Spleen (tissue), 11 donors: Measurements from ENCODE around the gene IL6R. TPM values are rescaled to one million over a fixed set of nuclear protein-coding genes. Genes with fewer than 3 reads are reported as not detected.
"Not testable (repeated sequence)": the region's sequence is repeated elsewhere in the genome, so short reads cannot be mapped to it uniquely, and the experiment has no call there.

Experiments used
- DNase-seq: peaks from one replicate; pipeline ENCODE4 v3.0.0-alpha.2; 2020
- H3K27ac ChIP-seq, 8 donors: fragments of 200-600 bp; sonication (generic) in 7 of 8; 1 replicate in 4 of 8; 2 replicates in 4 of 8; pipeline versions ENCODE4 v1.5.0 to v1.8.0; 2016 to 2021; ENCODE audit warnings: inconsistent platforms in 4 of 8, mild to moderate bottlenecking in 4 of 8, moderate library complexity in 1 of 8
- H3K27me3 ChIP-seq, 7 donors: fragments of 200-600 bp; sonication (generic) in 6 of 7; replicated peaks in 1 of 7; 1 replicate in 4 of 7; 2 replicates in 3 of 7; pipeline versions ENCODE4 v1.5.0 to v1.8.0; 2016 to 2021; ENCODE audit warnings: inconsistent platforms in 3 of 7, mild to moderate bottlenecking in 1 of 7
- H3K36me3 ChIP-seq, 6 donors: fragments of 200-600 bp; sonication (generic) in 5 of 6; 1 replicate in 4 of 6; 2 replicates in 2 of 6; pipeline versions ENCODE4 v1.5.0 to v1.8.0; 2016 to 2021; ENCODE audit warnings: inconsistent platforms in 2 of 6
- H3K4me1 ChIP-seq, 6 donors: fragments of 200-600 bp; sonication (generic) in 5 of 6; 1 replicate in 3 of 6; 2 replicates in 3 of 6; pipeline versions ENCODE4 v1.5.0 to v1.8.0; 2016 to 2021; ENCODE audit warnings: inconsistent platforms in 3 of 6
- H3K4me3 ChIP-seq, 8 donors: fragments of 200-600 bp; sonication (generic) in 7 of 8; 1 replicate in 4 of 8; 2 replicates in 4 of 8; pipeline versions ENCODE4 v1.5.0 to v1.8.0; 2016 to 2021; ENCODE audit warnings: inconsistent platforms in 4 of 8, mild to moderate bottlenecking in 4 of 8, moderate library complexity in 2 of 8
- H3K9me3 ChIP-seq, 8 donors: fragments of 200-600 bp; sonication (generic) in 7 of 8; 1 replicate in 4 of 8; 2 replicates in 4 of 8; pipeline versions ENCODE4 v1.5.0 to v1.8.0; 2016 to 2021; ENCODE audit warnings: inconsistent platforms in 4 of 8
- CTCF ChIP-seq, 11 experiments: fragments of 200-600 bp in 7 of 11; fragments of 450-650 bp in 4 of 11; sonication (generic) in 4 of 11; IDR thresholded peaks in 8 of 11; conservative IDR thresholded peaks in 3 of 11; 1 replicate in 7 of 11; 2 replicates in 4 of 11; pipeline versions ENCODE4 v1.4.0 to v1.8.0; 2016 to 2021; ENCODE audit warnings: antibody characterized with exemption in 11 of 11, inconsistent platforms in 4 of 11, mild to moderate bottlenecking in 1 of 11
- POLR2A ChIP-seq, 3 donors: fragments of 450-650 bp; IDR thresholded peaks; one replicate each; pipeline ENCODE4 v1.5.1; 2017; ENCODE audit warnings: antibody characterized with exemption in 3 of 3, mild to moderate bottlenecking in 1 of 3
- POLR2AphosphoS5 ChIP-seq, 3 donors: sonication (generic); formaldehyde crosslinking; IDR thresholded peaks; one replicate each; pipeline ENCODE4 v1.5.1; 2017; ENCODE audit warnings: antibody characterized with exemption in 3 of 3
- WGBS, 5 donors: extraction: QIAGEN DNeasy Blood & Tissue Kit in 3 of 5; methylation state at CpG; one replicate each; pipeline versions ENCODE4 v1.1.5 to v1.1.7; 2013 to 2018; 5-methylcytosine and 5-hydroxymethylcytosine counted together
- intact Hi-C: fragments of 100-400 bp; cut with DNase I; formaldehyde crosslinking; loops from one replicate; pipeline ENCODE4 v1.15.0; 2023; ENCODE audit warnings: low total_unique reads
- polyA plus RNA-seq, 3 donors: library from polyadenylated mRNA; stranded (reverse); fragments of 200-250 nt; gene quantifications; one replicate each; pipeline ENCODE4 v1.2.1, GENCODE V29; 2013
- total RNA-seq, 7 donors: library from RNA; depleted of rRNA in 3 of 7; stranded (reverse); fragments of >200 nt in 3 of 7; fragmentation: NEBNext Ultra II Directional in 4 of 7; extraction: Animal tissue kit (Norgen Biotek cat#: 25700) in 4 of 7; gene quantifications; one replicate each; pipeline versions ENCODE4 v1.1.0 to v1.2.1, GENCODE V29; 2016 to 2021
- donor health status: healthy with polysubstance abuse.
- donor health status: DM: no; HTN: no; CAD: no; lungs with moderate emphysema.
- donor health status: DM: no; HTN: no; CAD: no.
- donor health status: Bipolar disorder and iron deficiency.
- donor health status: healthy.
- donor health status: DM: no; HTN: no; CAD: no.
- donor health status: DM: yes; HTN: yes; CAD: no.

Gene IL6R
- total and polyA plus RNA-seq, 10 donors = 2.8 to 74.5 (median 47.8) TPM

GRCh38 chr1:154420961-154421924 lies 16.1 kb downstream of the IL6R start:
- TF ChIP-seq POLR2AphosphoS5 (IDR thresholded peaks at IDR 0.05) (peak in 1 of 3 donors; percentile 67), POLR2A (IDR thresholded peaks at IDR 0.05) (no peak)
- 77 to 90% (median 81%) methylated on average over 10 of the region's 10 CpGs for WGBS, 5 donors
- intact Hi-C loops = no loop called here
- peaks cover 0 to 10% (median 0%) of the 10 kb centered on the region in 6 donors for H3K36me3 ChIP-seq
- no peaks in the 10 kb centered on the region for H3K9me3 ChIP-seq
- H3K4me3 ChIP-seq = no peak overlapping the region
- DNase-seq = peak; percentile 60
- H3K4me1 ChIP-seq = peaks cover 27 to 95% (median 65%) of the 10 kb centered on the region in 6 donors
- H3K27ac ChIP-seq = peak overlapping the region; percentile 37 to 92 (median 87)
- no peaks in the 10 kb centered on the region for H3K27me3 ChIP-seq

- peaks cover 27 to 89% (median 62%) of the 10 kb centered on the region in 6 donors for H3K4me1 ChIP-seq
- WGBS, 5 donors = 88 to 96% (median 95%) methylated on average over 8 of the region's 8 CpGs
- H3K4me3 ChIP-seq, H3K27me3 ChIP-seq, intact Hi-C loops, H3K9me3 ChIP-seq, H3K36me3 ChIP-seq: not testable (repeated sequence)
- H3K27ac ChIP-seq = peak overlapping the region in 4 of 8 donors; percentile 15 to 92 (median 88)
- peak; percentile 32 for DNase-seq
These were observed 16.9 kb downstream of the IL6R start for GRCh38 chr1:154422049-154422448.

- H3K4me1 ChIP-seq = peaks cover 27 to 89% (median 60%) of the 10 kb centered on the region in 6 donors
- WGBS, 5 donors = 73 to 91% (median 83%) methylated on average over 8 to 9 of the region's 9 CpGs
These were observed 17.4 kb downstream of the IL6R start for GRCh38 chr1:154422521-154422920.

GRCh38 chr1:154423304-154423987 lies 18.3 kb downstream of the IL6R start:
- Histone ChIP-seq H3K27me3 (no peaks in the 10 kb centered on the region), H3K4me1 (peaks cover 23 to 85% (median 53%) of the 10 kb centered on the region in 6 donors), H3K36me3 (peaks cover 0 to 11% (median 0%) of the 10 kb centered on the region in 6 donors), H3K4me3 (no peak overlapping the region), H3K9me3 (no peaks in the 10 kb centered on the region), H3K27ac (peak overlapping the region in 6 of 8 donors; percentile 28 to 92 (median 50))
- DNase-seq = peak; percentile 16
- intact Hi-C loops = no loop called here
- WGBS, 5 donors = 65 to 73% (median 67%) methylated on average over 5 of the region's 5 CpGs
- TF ChIP-seq POLR2A (IDR thresholded peaks at IDR 0.05) (no peak), POLR2AphosphoS5 (IDR thresholded peaks at IDR 0.05) (no peak), CTCF (IDR thresholded peaks at IDR 0.05 in 8 of 11, conservative IDR thresholded peaks at IDR 0.05 in 3 of 11) (no peak)

More at GRCh38 chr1:154422521-154422920, 17.4 kb downstream of the IL6R start:
- H3K4me3 ChIP-seq = no peak overlapping the region
- H3K27ac ChIP-seq = peak overlapping the region in 4 of 8 donors; percentile 15 to 92 (median 46)
- H3K36me3 ChIP-seq = peaks cover 0 to 9% (median 0%) of the 10 kb centered on the region in 6 donors
- peak; percentile 32 for DNase-seq
- intact Hi-C loops = no loop called here
- H3K27me3 ChIP-seq = no peaks in the 10 kb centered on the region
- TF ChIP-seq POLR2A (IDR thresholded peaks at IDR 0.05) (no peak), CTCF (IDR thresholded peaks at IDR 0.05 in 8 of 11, conservative IDR thresholded peaks at IDR 0.05 in 3 of 11) (no peak), POLR2AphosphoS5 (IDR thresholded peaks at IDR 0.05) (no peak)
- no peaks in the 10 kb centered on the region for H3K9me3 ChIP-seq
